ENCODE measurements around the gene PPP1R13B.

Gene PPP1R13B

DNA sequence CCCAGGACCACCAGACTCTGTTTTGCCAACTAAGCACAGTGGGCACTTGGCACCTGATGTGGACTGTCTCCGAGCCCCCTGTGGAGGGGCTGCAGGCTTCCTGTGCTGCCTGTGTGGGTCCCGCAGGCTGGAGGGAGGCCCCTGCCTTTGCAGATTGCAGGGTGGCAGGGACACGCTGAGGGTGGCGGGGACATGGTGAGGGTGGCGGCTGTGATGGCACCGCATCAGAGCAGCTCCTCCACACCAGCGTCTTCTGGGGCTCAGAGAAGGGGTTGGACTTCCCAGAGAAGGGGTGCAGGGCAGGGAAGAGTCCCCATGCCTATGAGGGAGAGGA lies 123.7 kb downstream of the PPP1R13B start:
- TF ChIP-seq, protein P1, sequence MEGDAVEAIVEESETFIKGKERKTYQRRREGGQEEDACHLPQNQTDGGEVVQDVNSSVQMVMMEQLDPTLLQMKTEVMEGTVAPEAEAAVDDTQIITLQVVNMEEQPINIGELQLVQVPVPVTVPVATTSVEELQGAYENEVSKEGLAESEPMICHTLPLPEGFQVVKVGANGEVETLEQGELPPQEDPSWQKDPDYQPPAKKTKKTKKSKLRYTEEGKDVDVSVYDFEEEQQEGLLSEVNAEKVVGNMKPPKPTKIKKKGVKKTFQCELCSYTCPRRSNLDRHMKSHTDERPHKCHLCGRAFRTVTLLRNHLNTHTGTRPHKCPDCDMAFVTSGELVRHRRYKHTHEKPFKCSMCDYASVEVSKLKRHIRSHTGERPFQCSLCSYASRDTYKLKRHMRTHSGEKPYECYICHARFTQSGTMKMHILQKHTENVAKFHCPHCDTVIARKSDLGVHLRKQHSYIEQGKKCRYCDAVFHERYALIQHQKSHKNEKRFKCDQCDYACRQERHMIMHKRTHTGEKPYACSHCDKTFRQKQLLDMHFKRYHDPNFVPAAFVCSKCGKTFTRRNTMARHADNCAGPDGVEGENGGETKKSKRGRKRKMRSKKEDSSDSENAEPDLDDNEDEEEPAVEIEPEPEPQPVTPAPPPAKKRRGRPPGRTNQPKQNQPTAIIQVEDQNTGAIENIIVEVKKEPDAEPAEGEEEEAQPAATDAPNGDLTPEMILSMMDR (IDR thresholded peaks at IDR 0.05; ENCODE audit: low read depth, low read length, missing control alignments), result no peak
- H3K4me3 ChIP-seq (replicated peaks; ENCODE audit: low read depth, low read length), result no peak overlapping the region
- DNase-seq (ENCODE audit: extremely low read depth, low read depth), result no peak

DNA sequence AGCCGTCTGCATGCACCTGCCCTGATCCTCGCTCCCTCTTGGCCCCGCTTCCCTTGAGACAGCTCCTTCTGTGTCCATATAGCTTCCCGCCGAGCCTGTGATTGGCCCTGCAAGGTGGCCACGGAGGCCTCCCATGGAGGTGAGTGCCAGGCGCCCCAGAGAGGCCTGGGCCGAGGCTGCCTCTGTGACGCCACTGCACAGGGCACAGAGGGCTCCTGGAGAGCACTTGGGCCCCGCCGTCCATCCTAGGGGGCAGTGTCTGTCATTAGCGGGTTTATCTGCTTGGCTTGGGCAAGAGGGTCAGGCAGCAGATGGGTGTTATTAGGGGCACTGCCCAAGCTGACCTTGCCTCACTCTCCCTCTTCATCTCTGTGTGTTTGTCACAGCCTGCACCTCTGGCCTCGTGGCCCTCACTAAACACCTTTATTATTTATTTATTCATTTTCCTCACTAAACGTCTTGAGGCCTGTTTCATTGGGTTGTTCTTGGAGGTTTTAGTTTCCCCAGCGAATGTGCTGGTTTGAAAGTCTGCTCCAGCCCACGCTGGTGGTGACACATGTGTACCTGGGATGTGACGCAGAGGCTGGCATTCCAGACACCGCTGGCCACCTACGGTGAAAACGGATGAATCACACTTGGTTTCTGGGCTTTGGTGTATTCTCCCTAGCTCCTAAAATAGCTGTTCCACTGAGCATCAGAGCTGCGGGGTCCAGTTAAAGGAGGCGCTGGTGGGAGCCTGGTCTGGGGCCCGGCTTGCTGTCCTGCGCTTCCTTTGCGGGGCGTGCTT lies 125.8 kb downstream of the PPP1R13B start:
- no peak for DNase-seq (ENCODE audit: extremely low read depth, low read depth)
- TF ChIP-seq, protein P1 (IDR thresholded peaks at IDR 0.05; ENCODE audit: low read depth, low read length, missing control alignments), result no peak
- no peak overlapping the region for H3K4me3 ChIP-seq (replicated peaks; ENCODE audit: low read depth, low read length)

DNA sequence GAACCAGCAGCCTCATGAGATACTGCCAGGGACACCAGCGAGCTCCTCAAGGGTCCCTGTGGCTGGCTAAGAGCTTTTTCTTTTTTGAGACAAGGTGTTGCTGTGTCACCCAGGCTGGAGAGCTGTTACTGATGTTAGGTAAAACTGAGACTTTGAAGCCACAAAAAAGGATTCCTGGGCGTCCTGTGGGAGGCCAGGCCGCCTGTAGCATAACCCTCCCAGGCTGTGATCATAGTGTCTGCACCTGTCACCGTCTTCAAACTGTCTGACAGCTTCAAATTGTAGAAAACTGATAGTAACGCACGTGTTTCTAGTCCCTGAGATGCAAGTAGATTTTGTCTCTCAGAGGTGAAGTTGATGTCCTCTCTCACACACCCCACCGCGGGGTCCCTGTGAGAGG lies 127.6 kb downstream of the PPP1R13B start:
- DNase-seq (ENCODE audit: extremely low read depth, low read depth), result no peak
- TF ChIP-seq, protein P1 (IDR thresholded peaks at IDR 0.05; ENCODE audit: low read depth, low read length, missing control alignments), result no peak
- no peak overlapping the region for H3K4me3 ChIP-seq (replicated peaks; ENCODE audit: low read depth, low read length)

DNA sequence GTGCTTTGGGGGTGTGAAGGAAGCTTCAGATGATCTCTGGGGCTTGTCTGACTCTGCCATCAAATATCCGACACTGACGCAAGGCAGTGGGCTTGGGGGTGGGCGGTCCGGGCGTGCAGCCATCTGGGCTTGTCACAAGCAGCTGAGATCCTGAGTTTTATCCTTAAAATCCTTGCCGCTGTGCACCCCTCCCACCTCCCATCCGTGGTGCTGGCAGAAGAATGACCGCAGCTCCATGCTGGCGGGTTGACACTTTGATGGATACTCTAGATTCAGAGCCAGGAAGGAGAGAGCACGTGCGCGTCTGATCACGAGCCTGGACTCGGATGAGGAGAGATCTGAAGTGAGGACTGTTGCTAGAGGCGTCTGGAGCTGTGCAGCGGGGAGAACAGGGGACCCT lies 128.8 kb downstream of the PPP1R13B start:
- no peak overlapping the region for H3K4me3 ChIP-seq (replicated peaks; ENCODE audit: low read depth, low read length)
- TF ChIP-seq, protein P1 (IDR thresholded peaks at IDR 0.05; ENCODE audit: low read depth, low read length, missing control alignments), result no peak
- DNase-seq (ENCODE audit: extremely low read depth, low read depth), result no peak

DNA sequence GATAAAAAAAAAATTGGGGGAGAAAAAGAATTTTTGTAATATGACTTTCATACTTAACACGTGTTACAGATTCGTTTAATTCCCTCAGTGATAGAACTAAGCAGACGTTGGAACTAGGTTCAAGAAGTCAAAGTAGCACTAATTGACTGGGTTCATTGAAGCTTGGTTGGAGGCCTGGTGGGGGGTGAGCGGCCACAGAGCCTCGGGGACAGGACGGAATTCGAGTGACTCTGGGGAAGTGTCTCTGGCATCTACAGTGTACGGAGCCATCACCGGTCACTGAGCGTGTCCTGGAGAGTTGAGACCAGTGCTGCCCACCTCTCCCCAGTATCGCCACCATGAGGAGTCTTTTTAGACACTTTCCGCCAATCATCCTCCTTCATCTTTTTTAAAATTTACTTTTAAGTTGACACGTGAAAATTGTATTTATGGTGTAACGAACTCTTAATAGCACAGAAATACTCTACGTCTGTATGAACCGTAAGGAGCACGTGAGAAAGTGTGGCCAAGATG lies 130.4 kb downstream of the PPP1R13B start:
- peak overlapping the region; percentile 75 for H3K4me3 ChIP-seq (replicated peaks; ENCODE audit: low read depth, low read length)
- no peak for DNase-seq (ENCODE audit: extremely low read depth, low read depth)
- TF ChIP-seq, protein P1 (IDR thresholded peaks at IDR 0.05; ENCODE audit: low read depth, low read length, missing control alignments), result no peak

DNA sequence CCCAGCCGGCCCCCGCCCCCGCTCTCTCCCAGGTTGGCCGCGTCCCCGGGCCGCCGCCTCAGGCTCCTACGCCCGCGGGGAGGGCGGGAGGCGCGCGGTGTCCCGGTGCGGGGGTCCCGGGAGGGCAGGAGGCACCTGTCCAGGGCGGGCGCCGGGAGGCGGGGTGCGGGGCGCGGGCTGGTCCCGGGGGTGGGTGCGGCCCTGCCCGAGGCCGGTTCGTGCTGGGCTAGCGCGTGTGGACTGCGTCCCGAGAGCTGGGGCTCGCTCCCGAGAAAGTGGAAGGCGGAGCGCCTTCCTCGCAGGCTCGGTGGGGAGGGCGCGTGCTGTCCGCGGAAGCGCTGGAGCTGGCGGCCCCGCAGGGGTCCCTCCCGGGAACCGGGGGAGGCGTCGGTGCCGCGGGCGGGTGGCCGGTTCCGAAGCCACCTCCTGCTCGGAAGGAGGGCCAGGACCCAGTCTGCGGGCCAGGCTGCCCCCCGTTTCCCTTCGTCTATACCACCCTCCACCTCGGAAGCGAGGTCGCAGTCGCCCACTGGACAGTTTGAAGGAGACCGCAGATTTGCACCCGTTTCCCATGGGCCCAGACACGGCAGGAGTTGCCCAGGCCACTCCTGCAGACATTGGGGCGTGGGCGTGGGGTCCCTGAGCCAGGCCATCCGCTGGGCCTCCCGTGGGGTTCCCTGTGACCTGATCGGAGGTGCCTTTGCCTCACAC lies 131.1 kb downstream of the PPP1R13B start:
- peak overlapping the region; percentile 75 for H3K4me3 ChIP-seq (replicated peaks; ENCODE audit: low read depth, low read length)
- TF ChIP-seq, protein P1 (IDR thresholded peaks at IDR 0.05; ENCODE audit: low read depth, low read length, missing control alignments), result no peak
- no peak for DNase-seq (ENCODE audit: extremely low read depth, low read depth)

All from HFF-Myc (cell line).